Tibial nerve (tissue), 4 donors: Measurements from ENCODE around the gene HYDIN. TPM values are rescaled to one million over a fixed set of nuclear protein-coding genes. Genes with fewer than 3 reads are reported as not detected.

ENCODE experiments used
- DNase-seq, 2 donors: peaks; one replicate each; pipeline ENCODE4 v3.0.0-alpha.2; 2019; ENCODE audit warnings: low spot score in 2 of 2
- H3K27ac ChIP-seq, 4 donors: fragments of 200-600 bp; sonication (generic) in 3 of 4; one replicate each; pipeline ENCODE4 v1.5.1; 2017 to 2019; ENCODE audit warnings: mild to moderate bottlenecking in 1 of 4
- H3K27me3 ChIP-seq, 2 donors: fragments of 200-600 bp; sonication (generic) in 1 of 2; one replicate each; pipeline versions ENCODE4 v1.5.1 to v1.6.0; 2017 to 2019
- H3K36me3 ChIP-seq, 3 donors: fragments of 200-600 bp; sonication (generic); one replicate each; pipeline ENCODE4 v1.5.1; 2018 to 2019
- H3K4me1 ChIP-seq, 4 donors: fragments of 200-600 bp; sonication (generic) in 3 of 4; one replicate each; pipeline ENCODE4 v1.5.1; 2017 to 2019
- H3K4me3 ChIP-seq, 4 donors: fragments of 200-600 bp; sonication (generic) in 3 of 4; one replicate each; pipeline ENCODE4 v1.5.1; 2017 to 2019; ENCODE audit warnings: mild to moderate bottlenecking in 1 of 4, moderate library complexity in 1 of 4
- H3K9me3 ChIP-seq, 4 donors: fragments of 200-600 bp; sonication (generic) in 3 of 4; one replicate each; pipeline ENCODE4 v1.5.1; 2017 to 2019
- CTCF ChIP-seq, 5 experiments: fragments of 200-600 bp in 3 of 5; fragments of 450-650 bp in 2 of 5; sonication (generic) in 3 of 5; IDR thresholded peaks; one replicate each; pipeline ENCODE4 v1.5.1; 2016 to 2019; ENCODE audit warnings: antibody characterized with exemption in 5 of 5, mild to moderate bottlenecking in 3 of 5, moderate library complexity in 2 of 5
- EP300 ChIP-seq, 2 donors: sonication (generic); formaldehyde crosslinking; IDR thresholded peaks; one replicate each; pipeline ENCODE4 v1.6.1; 2017; ENCODE audit warnings: antibody characterized with exemption in 2 of 2, mild to moderate bottlenecking in 1 of 2
- POLR2A ChIP-seq, 2 donors: fragments of 450-650 bp; IDR thresholded peaks; one replicate each; pipeline ENCODE4 v1.6.1; 2017; ENCODE audit warnings: antibody characterized with exemption in 2 of 2, mild to moderate bottlenecking in 2 of 2, moderate library complexity in 2 of 2
- WGBS, 2 donors: methylation state at CpG; one replicate each; pipeline ENCODE4 v1.1.5; 2018; 5-methylcytosine and 5-hydroxymethylcytosine counted together
- total RNA-seq, 4 donors: library from RNA; depleted of rRNA; stranded (reverse); fragments of >200 nt; gene quantifications; one replicate each; pipeline ENCODE4 v1.1.0, GENCODE V29; 2016

HYDIN gene
- total RNA-seq, 4 donors from 2014 or later: 0.21 to 3.1 (median 0.91) TPM

DNA sequence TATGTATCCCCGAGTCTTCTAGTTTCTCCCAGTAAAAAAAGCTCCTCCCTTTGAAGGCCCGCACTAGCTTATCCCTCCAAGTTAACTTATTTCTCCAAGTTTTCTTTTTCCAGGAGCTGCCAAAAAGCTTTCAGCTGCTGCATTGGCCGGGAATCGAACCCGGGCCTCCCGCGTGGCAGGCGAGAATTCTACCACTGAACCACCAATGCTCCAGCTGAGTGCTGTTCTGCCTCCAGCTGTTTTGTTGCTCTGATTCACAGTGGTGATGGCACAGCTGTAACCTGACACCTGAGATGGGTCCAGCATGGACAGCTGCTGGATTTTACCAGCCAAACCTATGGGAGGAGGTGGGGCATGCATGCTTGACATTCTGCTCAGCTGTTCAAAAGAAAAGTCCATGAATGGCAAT, 451.6 kb downstream of the HYDIN start:
- Histone ChIP-seq H3K4me3 (no peak overlapping the region), H3K36me3 (peaks cover 0 to 63% (median 47%) of the 10 kb centered on the region in 3 donors), H3K27me3 (no peaks in the 10 kb centered on the region), H3K4me1 (peaks cover 0 to 6% (median 4%) of the 10 kb centered on the region in 4 donors), H3K9me3 (no peaks in the 10 kb centered on the region), H3K27ac (no peak overlapping the region)
- peak; percentile 29 to 52 for TF ChIP-seq EP300 (IDR thresholded peaks at IDR 0.05)
- TF ChIP-seq CTCF (IDR thresholded peaks at IDR 0.05): no peak
- TF ChIP-seq POLR2A (IDR thresholded peaks at IDR 0.05): no peak
- peak; percentile 80 to 91 for DNase-seq
- 22 to 36% methylated on average over 8 of the region's 8 CpGs for WGBS, 2 donors

DNA sequence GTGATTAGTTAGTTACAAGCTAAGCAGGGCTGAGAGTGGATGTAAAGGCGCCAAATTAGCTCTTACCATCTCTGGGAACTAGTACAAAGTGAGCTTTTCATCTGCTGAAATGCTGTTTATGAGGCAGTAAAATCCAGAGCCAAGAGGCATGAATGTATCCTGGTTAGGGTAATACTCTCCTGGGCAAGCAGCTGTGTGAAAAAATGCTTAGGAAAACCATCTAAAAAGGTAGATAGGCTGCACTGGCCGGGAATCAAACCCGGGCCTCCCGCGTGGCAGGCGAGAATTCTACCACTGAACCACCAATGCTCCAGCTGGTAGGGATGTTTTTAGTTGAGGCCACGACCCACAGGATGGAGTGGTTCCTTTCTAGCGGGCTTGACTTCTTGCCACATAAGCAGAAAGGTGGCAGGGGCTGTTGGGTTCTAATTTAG, 452.5 kb downstream of the HYDIN start:
- Histone ChIP-seq H3K36me3 (peaks cover 0 to 63% (median 38%) of the 10 kb centered on the region in 3 donors), H3K27ac (no peak overlapping the region), H3K9me3 (no peaks in the 10 kb centered on the region), H3K4me1 (peaks cover 0 to 6% (median 4%) of the 10 kb centered on the region in 4 donors), H3K4me3 (no peak overlapping the region), H3K27me3 (no peaks in the 10 kb centered on the region)
- 78 to 80% methylated on average over 8 of the region's 8 CpGs for WGBS, 2 donors
- TF ChIP-seq EP300 (IDR thresholded peaks at IDR 0.05) (no peak), CTCF (IDR thresholded peaks at IDR 0.05) (no peak), POLR2A (IDR thresholded peaks at IDR 0.05) (no peak)
- DNase-seq: no peak

GRCh38 chr16:70777496-70777895, 453.0 kb downstream of the HYDIN start:
- no peaks in the 10 kb centered on the region for H3K27me3 ChIP-seq
- H3K4me1 ChIP-seq: peaks cover 0 to 6% (median 4%) of the 10 kb centered on the region in 4 donors
- TF ChIP-seq EP300 (IDR thresholded peaks at IDR 0.05) (no peak), POLR2A (IDR thresholded peaks at IDR 0.05) (no peak), CTCF (IDR thresholded peaks at IDR 0.05) (no peak)
- no peaks in the 10 kb centered on the region for H3K9me3 ChIP-seq
- H3K4me3 ChIP-seq: no peak overlapping the region
- WGBS, 2 donors: 92 to 96% methylated on average over 9 of the region's 9 CpGs
- H3K36me3 ChIP-seq: peaks cover 0 to 63% (median 33%) of the 10 kb centered on the region in 3 donors
- H3K27ac ChIP-seq: no peak overlapping the region
- DNase-seq: no peak

DNA sequence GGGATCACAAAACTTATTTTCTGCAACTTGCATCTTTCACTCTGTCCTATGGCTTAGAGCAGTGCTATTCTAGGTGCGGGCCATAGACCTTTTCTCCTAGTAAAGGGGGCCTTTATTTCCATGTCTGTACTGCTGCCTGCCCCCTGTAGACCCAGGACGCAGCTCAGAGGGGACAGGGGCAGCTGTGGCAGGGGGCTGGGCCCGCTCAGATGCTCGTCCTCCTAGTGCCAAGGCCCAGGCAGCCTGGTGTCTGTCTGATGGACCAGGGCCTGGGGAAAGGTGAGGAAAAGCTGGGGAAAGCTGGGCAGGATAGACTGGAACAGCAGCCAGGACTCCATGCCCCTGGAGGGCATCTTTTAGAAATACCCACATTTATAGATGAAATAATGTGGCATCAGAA, 455.1 kb downstream of the HYDIN start:
- TF ChIP-seq POLR2A (IDR thresholded peaks at IDR 0.05) (no peak), CTCF (IDR thresholded peaks at IDR 0.05) (no peak), EP300 (IDR thresholded peaks at IDR 0.05) (no peak)
- WGBS, 2 donors: 91 to 93% methylated on average over 4 of the region's 4 CpGs
- H3K27me3 ChIP-seq: no peaks in the 10 kb centered on the region
- H3K9me3 ChIP-seq: no peaks in the 10 kb centered on the region
- peaks cover 0 to 11% (median 4%) of the 10 kb centered on the region in 4 donors for H3K4me1 ChIP-seq
- H3K4me3 ChIP-seq: no peak overlapping the region
- peaks cover 0 to 54% (median 13%) of the 10 kb centered on the region in 3 donors for H3K36me3 ChIP-seq
- no peak for DNase-seq
- H3K27ac ChIP-seq: no peak overlapping the region

GRCh38 chr16:70774261-70774660, 456.3 kb downstream of the HYDIN start:
- WGBS, 2 donors: 90 to 95% methylated on average over 13 of the region's 13 CpGs
- Histone ChIP-seq H3K4me3 (no peak overlapping the region), H3K4me1 (peaks cover 0 to 11% (median 4%) of the 10 kb centered on the region in 4 donors), H3K36me3 (peaks cover 0 to 57% (median 7%) of the 10 kb centered on the region in 3 donors), H3K27me3 (no peaks in the 10 kb centered on the region), H3K27ac (no peak overlapping the region), H3K9me3 (no peaks in the 10 kb centered on the region)
- TF ChIP-seq EP300 (IDR thresholded peaks at IDR 0.05) (no peak), POLR2A (IDR thresholded peaks at IDR 0.05) (no peak), CTCF (IDR thresholded peaks at IDR 0.05) (no peak)
- no peak for DNase-seq
